ENCODE measurements around the gene TTLL10. TPM values are rescaled to one million over a fixed set of nuclear protein-coding genes. Genes with fewer than 3 reads are reported as not detected.

Gene TTLL10
- total RNA-seq, 3 donors from 2014 or later: 0.32 to 4.4 (median 1.8) TPM

DNA sequence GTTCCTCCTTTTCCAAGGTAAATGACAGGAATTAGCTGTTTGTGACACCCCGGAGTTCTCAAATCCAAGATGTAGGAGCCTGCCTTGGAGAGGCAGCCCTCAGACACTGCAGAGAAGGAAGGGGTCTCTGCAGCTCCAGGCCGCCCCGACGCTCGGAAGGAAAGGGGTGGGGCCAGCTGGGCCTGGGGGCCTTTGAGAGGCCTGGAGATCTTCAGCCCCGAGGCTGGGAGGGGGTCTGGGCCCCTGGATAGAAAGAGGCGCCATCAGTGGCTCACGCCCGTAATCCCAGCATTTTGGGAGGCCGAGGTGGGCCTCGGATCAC is 33.9 kb downstream of the TTLL10 start:
- intact Hi-C loops (cut with DNase I, micrococcal nuclease): no loop called here
- DNase-seq: peak in 1 of 3 donors; percentile 23
- TF ChIP-seq, protein P1, sequence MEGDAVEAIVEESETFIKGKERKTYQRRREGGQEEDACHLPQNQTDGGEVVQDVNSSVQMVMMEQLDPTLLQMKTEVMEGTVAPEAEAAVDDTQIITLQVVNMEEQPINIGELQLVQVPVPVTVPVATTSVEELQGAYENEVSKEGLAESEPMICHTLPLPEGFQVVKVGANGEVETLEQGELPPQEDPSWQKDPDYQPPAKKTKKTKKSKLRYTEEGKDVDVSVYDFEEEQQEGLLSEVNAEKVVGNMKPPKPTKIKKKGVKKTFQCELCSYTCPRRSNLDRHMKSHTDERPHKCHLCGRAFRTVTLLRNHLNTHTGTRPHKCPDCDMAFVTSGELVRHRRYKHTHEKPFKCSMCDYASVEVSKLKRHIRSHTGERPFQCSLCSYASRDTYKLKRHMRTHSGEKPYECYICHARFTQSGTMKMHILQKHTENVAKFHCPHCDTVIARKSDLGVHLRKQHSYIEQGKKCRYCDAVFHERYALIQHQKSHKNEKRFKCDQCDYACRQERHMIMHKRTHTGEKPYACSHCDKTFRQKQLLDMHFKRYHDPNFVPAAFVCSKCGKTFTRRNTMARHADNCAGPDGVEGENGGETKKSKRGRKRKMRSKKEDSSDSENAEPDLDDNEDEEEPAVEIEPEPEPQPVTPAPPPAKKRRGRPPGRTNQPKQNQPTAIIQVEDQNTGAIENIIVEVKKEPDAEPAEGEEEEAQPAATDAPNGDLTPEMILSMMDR (IDR thresholded peaks at IDR 0.05): no peak

DNA sequence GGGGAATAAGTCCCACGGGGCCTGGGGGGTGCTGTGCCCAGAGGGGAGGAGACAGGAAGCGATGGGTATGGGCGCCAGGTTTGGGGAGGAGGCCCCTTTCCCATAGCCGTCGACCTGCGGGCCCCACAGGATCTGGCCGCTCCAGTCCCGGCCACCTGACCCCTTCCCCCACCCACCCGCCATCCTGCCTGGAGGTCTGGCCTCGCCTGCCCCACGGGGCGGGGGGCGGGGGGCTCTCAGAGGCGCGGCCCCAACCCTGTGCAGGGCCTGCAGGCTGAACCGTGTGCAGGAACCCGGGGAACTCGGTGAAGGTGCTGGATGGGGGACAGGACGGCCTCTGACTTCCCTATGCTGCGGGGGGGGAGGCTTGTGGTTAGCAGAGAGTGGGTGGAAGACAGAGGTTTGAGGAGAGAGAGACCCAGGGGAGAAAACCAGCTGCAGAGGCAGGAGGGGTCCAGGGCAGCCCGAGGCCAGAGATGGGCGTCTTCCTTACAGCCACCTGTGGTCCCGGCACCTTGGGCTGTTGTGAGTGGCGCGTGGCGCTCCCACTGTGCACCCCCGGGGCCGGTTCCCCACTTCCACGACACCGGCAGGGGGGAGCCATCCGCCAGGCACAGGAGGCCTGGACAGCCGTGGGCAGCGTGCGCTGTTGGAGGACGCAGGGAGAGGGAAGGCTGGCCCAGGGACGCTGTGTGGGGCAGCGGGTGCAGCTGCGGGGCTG is 35.2 kb downstream of the TTLL10 start:
- peaks cover 17% of the 10 kb centered on the region for H3K4me1 ChIP-seq (ENCODE audit: low read depth)
- no peaks in the 10 kb centered on the region for H3K36me3 ChIP-seq (ENCODE audit: low read depth)
- DNase-seq: peak; percentile 33 to 67 (median 54)
- no peak overlapping the region for H3K4me3 ChIP-seq
- no peaks in the 10 kb centered on the region for H3K9me3 ChIP-seq
- intact Hi-C loops (cut with DNase I, micrococcal nuclease): no loop called here
- TF ChIP-seq, protein P1 (IDR thresholded peaks at IDR 0.05): no peak
- peak; percentile 15 for ATAC-seq

More for the DNA sequence above, 33.9 kb downstream of the TTLL10 start:
- Histone ChIP-seq H3K36me3 (ENCODE audit: low read depth) (no peaks in the 10 kb centered on the region), H3K4me3 (no peak overlapping the region), H3K4me1 (ENCODE audit: low read depth) (peaks cover 14% of the 10 kb centered on the region), H3K9me3 (no peaks in the 10 kb centered on the region)
- ATAC-seq: no peak

DNA sequence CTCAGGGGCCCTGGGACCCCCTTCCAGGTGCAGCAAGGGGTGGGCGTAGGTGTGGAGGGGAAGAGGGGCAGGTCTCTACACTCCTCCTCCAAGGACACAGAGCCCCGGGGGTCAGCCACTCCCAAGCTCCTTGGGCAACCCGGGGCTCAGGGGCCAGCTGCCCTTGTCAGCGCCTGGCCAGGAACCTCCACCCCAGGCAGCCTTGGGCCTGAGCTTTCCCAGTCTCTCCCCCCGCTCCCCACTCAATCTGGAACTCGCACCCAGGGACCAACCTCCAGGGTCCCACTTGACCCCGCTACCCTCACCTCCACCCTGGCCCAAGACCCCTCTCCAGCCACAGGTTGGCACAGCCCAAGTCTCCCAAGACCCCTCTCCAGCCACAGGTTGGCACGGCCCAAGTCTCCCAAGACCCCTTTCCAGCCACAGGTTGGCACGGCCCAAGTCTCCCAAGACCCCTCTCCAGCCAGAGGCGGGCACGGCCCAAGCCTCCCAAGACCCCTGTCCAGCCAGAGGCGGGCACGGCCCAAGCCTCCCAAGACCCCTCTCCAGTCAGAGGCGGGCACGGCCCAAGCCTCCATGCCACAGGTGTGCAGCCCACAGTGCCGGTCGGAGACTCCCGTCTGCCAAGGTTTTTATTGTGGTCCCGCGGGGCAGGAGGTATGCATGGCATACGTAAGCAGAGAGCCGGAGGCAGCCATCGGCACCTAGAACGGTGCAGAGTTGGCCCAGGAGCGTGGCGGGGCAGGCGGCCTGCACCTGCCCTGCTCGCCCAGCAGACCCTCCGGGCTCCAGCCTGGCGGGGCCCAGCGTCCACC is 37.3 kb downstream of the TTLL10 start:
- ATAC-seq: no peak
- intact Hi-C loops (cut with DNase I, micrococcal nuclease): no loop called here
- H3K4me3 ChIP-seq: no peak overlapping the region
- no peaks in the 10 kb centered on the region for H3K9me3 ChIP-seq
- no peaks in the 10 kb centered on the region for H3K36me3 ChIP-seq (ENCODE audit: low read depth)
- peaks cover 24% of the 10 kb centered on the region for H3K4me1 ChIP-seq (ENCODE audit: low read depth)
- TF ChIP-seq, protein P1 (IDR thresholded peaks at IDR 0.05): no peak
- DNase-seq: peak in 2 of 3 donors; percentile 23 to 46

DNA sequence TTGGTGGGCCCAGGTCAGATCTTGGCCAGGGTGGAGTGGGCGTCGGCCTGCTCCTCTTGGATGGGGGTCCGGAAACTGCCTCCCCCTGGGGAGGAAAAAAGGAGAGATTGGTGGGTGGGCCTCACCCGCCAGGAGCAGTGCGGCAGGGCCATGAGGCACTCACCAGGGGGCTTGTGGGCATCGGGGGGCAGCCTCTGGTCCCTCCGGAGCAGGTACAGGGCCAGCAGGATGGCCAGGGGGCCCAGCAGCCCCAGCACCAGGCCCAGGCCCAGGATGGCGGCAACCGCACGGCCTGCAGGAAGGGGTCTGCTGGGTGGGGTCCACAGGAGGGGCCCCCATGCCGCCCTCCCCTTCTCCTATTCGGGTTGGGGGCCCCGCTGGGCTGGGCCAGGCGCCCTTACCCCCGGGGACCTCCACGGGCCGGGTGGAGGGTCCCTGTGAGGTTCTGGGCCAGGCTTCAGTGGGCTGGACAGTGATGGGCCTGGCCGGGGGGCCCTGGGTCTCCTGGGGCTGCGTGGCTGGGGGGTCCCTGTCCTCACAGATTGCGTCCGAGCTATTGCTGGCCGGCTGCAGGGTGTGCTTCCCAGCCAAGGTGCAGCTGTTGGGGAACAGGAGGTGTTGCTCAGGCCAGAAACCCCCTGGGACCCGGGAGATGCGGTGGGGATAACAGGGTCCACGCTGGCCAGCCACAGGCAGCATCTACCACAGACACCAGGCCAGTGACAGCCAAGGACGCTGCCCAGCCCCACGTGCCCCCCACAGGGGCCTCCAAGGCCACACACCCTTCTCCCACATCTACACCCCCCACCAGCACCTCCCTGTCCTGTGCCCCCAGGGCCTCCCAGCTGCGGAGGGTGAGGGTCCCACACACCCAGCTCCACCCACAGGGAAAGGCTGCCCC is 38.1 kb downstream of the TTLL10 start:
- intact Hi-C loops (cut with DNase I, micrococcal nuclease): no loop called here
- Histone ChIP-seq H3K4me3 (no peak overlapping the region), H3K4me1 (ENCODE audit: low read depth) (peaks cover 17% of the 10 kb centered on the region), H3K36me3 (ENCODE audit: low read depth) (peaks cover under 1% of the 10 kb centered on the region), H3K9me3 (no peaks in the 10 kb centered on the region)
- DNase-seq (peak in 2 of 3 donors; percentile 30 to 52), ATAC-seq (no peak)
- TF ChIP-seq, protein P1 (IDR thresholded peaks at IDR 0.05): no peak

DNA sequence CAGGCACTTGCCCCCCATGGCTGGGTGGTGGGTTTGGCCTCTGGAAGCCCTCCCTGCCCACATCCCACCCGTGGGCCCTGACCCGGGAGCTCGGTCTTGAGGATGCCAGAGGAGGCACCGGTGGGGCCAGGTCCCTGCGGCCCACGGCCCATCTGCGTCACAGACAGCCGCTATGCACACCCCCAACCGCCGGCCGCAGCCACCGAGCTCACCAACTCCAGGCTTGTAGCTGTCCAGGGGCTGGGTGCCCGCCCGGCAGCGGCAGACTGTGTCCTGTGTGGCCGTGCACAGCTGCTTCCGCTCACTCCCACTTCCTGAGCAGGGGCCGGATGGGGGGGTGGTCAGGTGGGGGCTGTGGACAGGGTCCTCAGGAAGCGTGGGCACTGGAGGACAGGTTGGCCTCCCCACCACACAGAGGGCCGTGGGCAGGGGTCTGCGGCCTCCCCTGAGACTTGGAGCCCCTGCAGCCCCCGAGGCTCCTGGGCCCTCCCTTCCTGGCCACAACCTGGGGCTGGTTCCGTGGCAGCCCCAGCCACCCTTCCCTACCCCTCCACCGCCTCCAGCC is 39.2 kb downstream of the TTLL10 start:
- TF ChIP-seq, protein P1 (IDR thresholded peaks at IDR 0.05): no peak
- Histone ChIP-seq H3K4me1 (ENCODE audit: low read depth) (peaks cover 17% of the 10 kb centered on the region), H3K4me3 (no peak overlapping the region), H3K36me3 (ENCODE audit: low read depth) (peaks cover 7% of the 10 kb centered on the region), H3K9me3 (no peaks in the 10 kb centered on the region)
- intact Hi-C loops (cut with DNase I, micrococcal nuclease): no loop called here
- DNase-seq (peak in 2 of 3 donors; percentile 69 to 84), ATAC-seq (peak; percentile 38)

Data from mucosa of descending colon (tissue), 3 donors.